Measurements from ENCODE around the gene HELZ.

HELZ gene

DNA sequence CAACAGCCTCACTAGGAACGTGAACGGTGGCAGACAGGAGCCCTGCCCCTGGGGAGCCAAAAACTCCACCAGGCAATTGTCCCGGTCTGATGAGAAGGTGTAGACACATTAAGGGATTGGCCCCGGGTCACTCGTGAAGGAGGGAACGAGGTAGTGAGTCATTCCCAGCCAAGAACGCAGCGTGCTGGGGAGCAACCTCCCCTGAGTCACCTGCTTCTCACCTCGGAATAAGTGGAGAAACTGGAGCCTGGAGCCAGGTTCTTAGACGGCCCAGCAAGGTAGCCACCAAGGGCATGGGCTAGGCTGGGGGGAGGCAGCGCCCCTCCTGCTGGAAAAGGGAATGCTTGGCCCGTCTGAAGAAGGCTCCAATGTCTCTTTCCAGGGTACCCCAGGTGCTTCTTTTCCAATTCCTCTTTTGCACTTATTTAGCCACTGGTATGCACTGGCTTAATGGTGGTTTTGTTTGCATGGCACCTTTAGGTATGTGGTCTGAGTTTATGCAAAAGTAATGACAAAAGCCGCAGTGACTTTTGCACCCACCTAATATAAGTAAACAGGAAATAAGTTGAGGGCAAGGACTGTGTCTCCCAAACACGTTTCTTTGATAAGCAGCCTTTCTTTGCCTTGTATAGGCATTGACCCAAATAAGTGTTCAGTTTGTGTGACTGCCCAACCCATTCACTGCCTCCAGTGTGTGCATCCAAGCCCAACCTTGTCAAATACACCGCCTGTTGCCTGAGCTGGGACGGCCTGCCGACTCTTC is 1.8 kb upstream of the HELZ start (continued):
- TF ChIP-seq ZNF23 (tag by site-specific recombination; IDR thresholded peaks at IDR 0.05; ENCODE audit: borderline replicate concordance) = no peak
- TF ChIP-seq MEIS1 (CRISPR knock-in tag; IDR thresholded peaks at IDR 0.05; ENCODE audit: borderline replicate concordance) = no peak
- no peak; the same call in 1 of the 2 replicates for TF ChIP-seq ZNF76 (tag by site-specific recombination; IDR thresholded peaks at IDR 0.05; ENCODE audit: borderline replicate concordance, low read depth)
- TF ChIP-seq ZNF626 (tag by site-specific recombination; IDR thresholded peaks at IDR 0.05) = no peak
- TF ChIP-seq TRIM28 (IDR thresholded peaks at IDR 0.05; ENCODE audit: borderline replicate concordance, low read length) = no peak; the same call in 1 of the 2 replicates
- 0 out of 2 replicates have a peak, but pooled peaks have one; percentile 10 for TF ChIP-seq SCRT2 (tag by site-specific recombination; IDR thresholded peaks at IDR 0.05)
- no peak for TF ChIP-seq ZNF133 (tag by site-specific recombination; IDR thresholded peaks at IDR 0.05)
- TF ChIP-seq, protein P1, sequence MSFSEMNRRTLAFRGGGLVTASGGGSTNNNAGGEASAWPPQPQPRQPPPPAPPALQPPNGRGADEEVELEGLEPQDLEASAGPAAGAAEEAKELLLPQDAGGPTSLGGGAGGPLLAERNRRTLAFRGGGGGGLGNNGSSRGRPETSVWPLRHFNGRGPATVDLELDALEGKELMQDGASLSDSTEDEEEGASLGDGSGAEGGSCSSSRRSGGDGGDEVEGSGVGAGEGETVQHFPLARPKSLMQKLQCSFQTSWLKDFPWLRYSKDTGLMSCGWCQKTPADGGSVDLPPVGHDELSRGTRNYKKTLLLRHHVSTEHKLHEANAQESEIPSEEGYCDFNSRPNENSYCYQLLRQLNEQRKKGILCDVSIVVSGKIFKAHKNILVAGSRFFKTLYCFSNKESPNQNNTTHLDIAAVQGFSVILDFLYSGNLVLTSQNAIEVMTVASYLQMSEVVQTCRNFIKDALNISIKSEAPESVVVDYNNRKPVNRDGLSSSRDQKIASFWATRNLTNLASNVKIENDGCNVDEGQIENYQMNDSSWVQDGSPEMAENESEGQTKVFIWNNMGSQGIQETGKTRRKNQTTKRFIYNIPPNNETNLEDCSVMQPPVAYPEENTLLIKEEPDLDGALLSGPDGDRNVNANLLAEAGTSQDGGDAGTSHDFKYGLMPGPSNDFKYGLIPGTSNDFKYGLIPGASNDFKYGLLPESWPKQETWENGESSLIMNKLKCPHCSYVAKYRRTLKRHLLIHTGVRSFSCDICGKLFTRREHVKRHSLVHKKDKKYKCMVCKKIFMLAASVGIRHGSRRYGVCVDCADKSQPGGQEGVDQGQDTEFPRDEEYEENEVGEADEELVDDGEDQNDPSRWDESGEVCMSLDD (tag by site-specific recombination; IDR thresholded peaks at IDR 0.05) = no peak
- peak; percentile 88 for TF ChIP-seq ZEB2 (tag by site-specific recombination; IDR thresholded peaks at IDR 0.05)
- TF ChIP-seq, protein P2, sequence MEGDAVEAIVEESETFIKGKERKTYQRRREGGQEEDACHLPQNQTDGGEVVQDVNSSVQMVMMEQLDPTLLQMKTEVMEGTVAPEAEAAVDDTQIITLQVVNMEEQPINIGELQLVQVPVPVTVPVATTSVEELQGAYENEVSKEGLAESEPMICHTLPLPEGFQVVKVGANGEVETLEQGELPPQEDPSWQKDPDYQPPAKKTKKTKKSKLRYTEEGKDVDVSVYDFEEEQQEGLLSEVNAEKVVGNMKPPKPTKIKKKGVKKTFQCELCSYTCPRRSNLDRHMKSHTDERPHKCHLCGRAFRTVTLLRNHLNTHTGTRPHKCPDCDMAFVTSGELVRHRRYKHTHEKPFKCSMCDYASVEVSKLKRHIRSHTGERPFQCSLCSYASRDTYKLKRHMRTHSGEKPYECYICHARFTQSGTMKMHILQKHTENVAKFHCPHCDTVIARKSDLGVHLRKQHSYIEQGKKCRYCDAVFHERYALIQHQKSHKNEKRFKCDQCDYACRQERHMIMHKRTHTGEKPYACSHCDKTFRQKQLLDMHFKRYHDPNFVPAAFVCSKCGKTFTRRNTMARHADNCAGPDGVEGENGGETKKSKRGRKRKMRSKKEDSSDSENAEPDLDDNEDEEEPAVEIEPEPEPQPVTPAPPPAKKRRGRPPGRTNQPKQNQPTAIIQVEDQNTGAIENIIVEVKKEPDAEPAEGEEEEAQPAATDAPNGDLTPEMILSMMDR (tag by site-specific recombination; IDR thresholded peaks at IDR 0.05) = no peak
- TF ChIP-seq SETDB1 (IDR thresholded peaks at IDR 0.05; ENCODE audit: insufficient read length, low read length) = no peak
- TF ChIP-seq, protein P3, sequence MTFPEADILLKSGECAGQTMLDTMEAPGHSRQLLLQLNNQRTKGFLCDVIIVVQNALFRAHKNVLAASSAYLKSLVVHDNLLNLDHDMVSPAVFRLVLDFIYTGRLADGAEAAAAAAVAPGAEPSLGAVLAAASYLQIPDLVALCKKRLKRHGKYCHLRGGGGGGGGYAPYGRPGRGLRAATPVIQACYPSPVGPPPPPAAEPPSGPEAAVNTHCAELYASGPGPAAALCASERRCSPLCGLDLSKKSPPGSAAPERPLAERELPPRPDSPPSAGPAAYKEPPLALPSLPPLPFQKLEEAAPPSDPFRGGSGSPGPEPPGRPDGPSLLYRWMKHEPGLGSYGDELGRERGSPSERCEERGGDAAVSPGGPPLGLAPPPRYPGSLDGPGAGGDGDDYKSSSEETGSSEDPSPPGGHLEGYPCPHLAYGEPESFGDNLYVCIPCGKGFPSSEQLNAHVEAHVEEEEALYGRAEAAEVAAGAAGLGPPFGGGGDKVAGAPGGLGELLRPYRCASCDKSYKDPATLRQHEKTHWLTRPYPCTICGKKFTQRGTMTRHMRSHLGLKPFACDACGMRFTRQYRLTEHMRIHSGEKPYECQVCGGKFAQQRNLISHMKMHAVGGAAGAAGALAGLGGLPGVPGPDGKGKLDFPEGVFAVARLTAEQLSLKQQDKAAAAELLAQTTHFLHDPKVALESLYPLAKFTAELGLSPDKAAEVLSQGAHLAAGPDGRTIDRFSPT (tag by site-specific recombination; IDR thresholded peaks at IDR 0.05) = peak; percentile 50; the same call in 1 of the 2 replicates
- TF ChIP-seq MYNN (tag by site-specific recombination; IDR thresholded peaks at IDR 0.05; ENCODE audit: borderline replicate concordance) = no peak
- TF ChIP-seq, protein P4, sequence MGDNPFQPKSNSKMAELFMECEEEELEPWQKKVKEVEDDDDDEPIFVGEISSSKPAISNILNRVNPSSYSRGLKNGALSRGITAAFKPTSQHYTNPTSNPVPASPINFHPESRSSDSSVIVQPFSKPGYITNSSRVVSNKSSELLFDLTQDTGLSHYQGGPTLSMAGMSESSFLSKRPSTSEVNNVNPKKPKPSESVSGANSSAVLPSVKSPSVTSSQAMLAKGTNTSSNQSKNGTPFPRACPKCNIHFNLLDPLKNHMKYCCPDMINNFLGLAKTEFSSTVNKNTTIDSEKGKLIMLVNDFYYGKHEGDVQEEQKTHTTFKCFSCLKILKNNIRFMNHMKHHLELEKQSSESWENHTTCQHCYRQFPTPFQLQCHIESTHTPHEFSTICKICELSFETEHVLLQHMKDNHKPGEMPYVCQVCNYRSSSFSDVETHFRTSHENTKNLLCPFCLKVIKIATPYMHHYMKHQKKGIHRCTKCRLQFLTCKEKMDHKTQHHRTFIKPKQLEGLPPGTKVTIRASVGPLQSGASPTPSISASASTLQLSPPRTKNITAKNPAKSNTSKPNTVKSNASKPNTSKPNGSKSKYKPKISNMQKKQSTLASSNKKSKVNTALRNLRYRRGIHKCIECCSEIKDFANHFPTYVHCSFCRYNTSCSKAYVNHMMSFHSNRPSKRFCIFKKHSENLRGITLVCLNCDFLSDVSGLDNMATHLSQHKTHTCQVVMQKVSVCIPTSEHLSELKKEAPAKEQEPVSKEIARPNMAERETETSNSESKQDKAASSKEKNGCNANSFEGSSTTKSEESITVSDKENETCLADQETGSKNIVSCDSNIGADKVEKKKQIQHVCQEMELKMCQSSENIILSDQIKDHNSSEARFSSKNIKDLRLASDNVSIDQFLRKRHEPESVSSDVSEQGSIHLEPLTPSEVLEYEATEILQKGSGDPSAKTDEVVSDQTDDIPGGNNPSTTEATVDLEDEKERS (tag by site-specific recombination; IDR thresholded peaks at IDR 0.05) = no peak
- TF ChIP-seq REPIN1 (tag by site-specific recombination; IDR thresholded peaks at IDR 0.05; ENCODE audit: low read depth) = no peak
- no peak for TF ChIP-seq ZNF48 (tag by site-specific recombination; IDR thresholded peaks at IDR 0.05)
- TF ChIP-seq ZNF785 (tag by site-specific recombination; IDR thresholded peaks at IDR 0.05) = no peak
- TF ChIP-seq IKZF3 (tag by site-specific recombination; IDR thresholded peaks at IDR 0.05) = peak; percentile 54; the same call in 1 of the 2 replicates
- TF ChIP-seq ZFP3 (tag by site-specific recombination; IDR thresholded peaks at IDR 0.05; ENCODE audit: low read depth) = no peak
- TF ChIP-seq, protein P5, sequence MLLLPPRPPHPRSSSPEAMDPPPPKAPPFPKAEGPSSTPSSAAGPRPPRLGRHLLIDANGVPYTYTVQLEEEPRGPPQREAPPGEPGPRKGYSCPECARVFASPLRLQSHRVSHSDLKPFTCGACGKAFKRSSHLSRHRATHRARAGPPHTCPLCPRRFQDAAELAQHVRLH (tag by site-specific recombination; IDR thresholded peaks at IDR 0.05) = no peak
- TF ChIP-seq ZNF514 (tag by site-specific recombination; IDR thresholded peaks at IDR 0.05) = no peak
- TF ChIP-seq ZBTB21 (tag by site-specific recombination; IDR thresholded peaks at IDR 0.05) = no peak
- TF ChIP-seq ZNF16 (tag by site-specific recombination; IDR thresholded peaks at IDR 0.05; ENCODE audit: low read depth) = no peak
- no peak for TF ChIP-seq HOXA7 (CRISPR knock-in tag; IDR thresholded peaks at IDR 0.05; ENCODE audit: borderline replicate concordance)
- no peak for TF ChIP-seq ZSCAN16 (tag by site-specific recombination; IDR thresholded peaks at IDR 0.05)
- TF ChIP-seq ZNF169 (tag by site-specific recombination; IDR thresholded peaks at IDR 0.05) = no peak
- TF ChIP-seq ZNF132 (tag by site-specific recombination; IDR thresholded peaks at IDR 0.05; ENCODE audit: borderline replicate concordance) = no peak
- TF ChIP-seq FEZF1 (tag by site-specific recombination; IDR thresholded peaks at IDR 0.05) = peak; percentile 37
- TF ChIP-seq ZNF184 (tag by site-specific recombination; IDR thresholded peaks at IDR 0.05) = no peak
- no peak for TF ChIP-seq ZNF830 (tag by site-specific recombination; IDR thresholded peaks at IDR 0.05; ENCODE audit: low read depth)
- no peak for TF ChIP-seq ZBTB1 (tag by site-specific recombination; IDR thresholded peaks at IDR 0.05)
